GM12865 (cell line): ENCODE measurements around the gene ANXA2R.

ENCODE experiments used
- DNase-seq: peaks from one replicate; pipeline ENCODE4 v3.0.0; 2010; ENCODE audit warnings: low read depth
- H3K4me3 ChIP-seq: 2 replicates; pipeline ENCODE4 v1.5.1; 2011; ENCODE audit warnings: mild to moderate bottlenecking, low read depth, low read length, control low read depth
- CTCF ChIP-seq: IDR thresholded peaks from 2 replicates; pipeline ENCODE4 v1.5.1; 2011; ENCODE audit warnings: low read length, control low read depth, low read depth, inconsistent platforms; ENCODE audit not compliant: insufficient read depth; ENCODE audit errors: missing control alignments

ANXA2R gene

GRCh38 chr5:43020399-43020746 lies 19.7 kb downstream of the ANXA2R start:
- DNase-seq: no peak
- TF ChIP-seq CTCF: no peak
- H3K4me3 ChIP-seq: peak overlapping the region; percentile 62

DNA sequence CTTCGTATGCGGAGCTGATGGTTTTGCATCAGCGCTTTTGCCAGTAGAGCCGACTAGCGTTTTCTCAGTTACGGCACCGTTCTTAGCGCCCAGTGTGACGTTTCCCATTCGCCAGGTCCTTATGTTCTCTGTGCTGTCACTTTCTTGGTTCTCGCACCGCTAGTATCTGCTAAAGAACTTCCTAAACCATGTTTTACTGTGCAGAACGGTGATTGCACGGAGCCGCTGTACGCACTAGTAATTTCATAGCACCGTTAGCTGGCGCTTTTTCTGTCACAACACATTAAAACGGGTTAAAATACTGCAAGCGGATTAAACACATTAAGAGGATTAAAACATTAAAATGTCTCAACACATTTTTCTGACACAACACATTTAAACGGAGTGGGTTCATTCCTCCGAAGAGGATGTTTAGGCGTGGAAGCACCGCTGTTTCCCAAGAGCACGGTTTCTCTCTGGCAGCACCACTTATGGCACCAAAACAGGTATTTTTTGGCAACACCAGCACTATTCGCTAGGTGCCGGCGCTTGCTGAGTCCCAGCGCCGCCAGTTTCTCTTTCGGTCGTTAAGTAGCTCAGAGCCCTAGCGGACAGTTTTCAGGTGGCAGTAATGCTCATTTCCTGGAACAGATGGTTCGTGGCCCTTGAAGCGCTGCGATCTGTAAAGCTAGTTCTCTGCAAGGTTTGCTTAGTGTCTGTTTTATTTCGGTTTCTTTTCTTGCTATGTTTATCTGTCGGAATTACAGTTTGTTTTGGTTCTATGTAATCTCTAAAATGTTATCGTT lies 20.3 kb downstream of the ANXA2R start:
- H3K4me3 ChIP-seq: peak overlapping the region; percentile 62
- peak; percentile 57 for TF ChIP-seq CTCF
- peak; percentile 96 for DNase-seq

DNA sequence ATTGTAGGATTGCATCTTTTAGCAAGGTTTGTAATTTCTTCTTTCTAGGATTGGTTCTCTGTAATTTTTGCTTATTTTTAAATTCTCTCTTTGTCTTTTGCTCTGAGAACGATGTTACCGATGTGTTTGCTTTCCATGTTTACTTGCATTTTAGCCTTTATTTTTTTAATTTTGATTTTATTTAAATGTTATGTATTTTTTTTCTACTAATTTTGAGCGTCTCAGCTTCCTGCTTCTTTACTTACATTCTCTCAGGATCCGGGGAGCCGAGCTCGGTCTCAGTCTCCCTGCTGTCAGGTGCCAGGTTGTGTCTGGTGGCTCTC lies 20.9 kb downstream of the ANXA2R start:
- no peak for DNase-seq
- peak overlapping the region; percentile 62 for H3K4me3 ChIP-seq
- TF ChIP-seq CTCF: no peak

DNA sequence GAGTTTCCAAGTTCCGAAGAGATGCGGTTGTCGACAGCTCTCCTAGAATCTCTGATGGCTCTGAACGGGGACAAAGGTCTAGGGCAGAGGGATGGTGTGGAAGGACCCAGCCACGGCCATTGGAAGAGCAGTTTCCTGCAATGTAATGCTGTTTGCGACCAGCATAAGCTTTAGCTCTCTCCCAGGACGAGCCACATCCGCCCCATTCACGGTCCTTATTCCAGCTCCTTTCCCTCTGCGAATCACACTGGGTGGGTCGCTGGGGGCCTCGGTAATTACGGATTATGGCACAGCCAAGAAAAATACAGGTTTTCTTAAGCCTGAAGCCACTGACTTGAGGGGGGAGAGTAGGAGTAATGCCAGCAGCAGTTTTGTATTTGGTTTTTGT lies 22.7 kb downstream of the ANXA2R start:
- no peak for TF ChIP-seq CTCF
- H3K4me3 ChIP-seq: peak overlapping the region; percentile 88
- DNase-seq: peak; percentile 46

- no peak overlapping the region for H3K4me3 ChIP-seq
- no peak for TF ChIP-seq CTCF
- DNase-seq: no peak
Observed at GRCh38 chr5:43016217-43016779, 23.8 kb downstream of the ANXA2R start.

DNA sequence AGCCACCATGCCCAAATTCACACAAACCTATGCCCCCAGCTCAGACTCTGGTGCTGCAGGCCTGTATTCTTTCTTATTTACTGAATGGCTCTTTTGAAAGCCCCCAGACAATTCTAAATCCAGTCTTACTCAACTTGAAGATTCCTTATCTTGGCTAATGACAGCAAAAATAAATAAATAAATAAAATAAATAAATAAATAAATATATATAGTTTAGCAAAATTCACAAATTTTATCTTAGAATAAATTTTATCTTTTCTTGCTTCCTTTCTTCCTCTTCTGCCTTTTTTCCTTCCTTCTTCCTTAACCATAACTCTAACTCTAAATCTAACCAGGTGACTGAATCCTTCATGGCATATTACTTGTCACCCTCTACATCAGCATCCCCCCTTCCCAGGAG lies 25.6 kb downstream of the ANXA2R start:
- no peak overlapping the region for H3K4me3 ChIP-seq
- TF ChIP-seq CTCF: no peak
- DNase-seq: no peak

DNA sequence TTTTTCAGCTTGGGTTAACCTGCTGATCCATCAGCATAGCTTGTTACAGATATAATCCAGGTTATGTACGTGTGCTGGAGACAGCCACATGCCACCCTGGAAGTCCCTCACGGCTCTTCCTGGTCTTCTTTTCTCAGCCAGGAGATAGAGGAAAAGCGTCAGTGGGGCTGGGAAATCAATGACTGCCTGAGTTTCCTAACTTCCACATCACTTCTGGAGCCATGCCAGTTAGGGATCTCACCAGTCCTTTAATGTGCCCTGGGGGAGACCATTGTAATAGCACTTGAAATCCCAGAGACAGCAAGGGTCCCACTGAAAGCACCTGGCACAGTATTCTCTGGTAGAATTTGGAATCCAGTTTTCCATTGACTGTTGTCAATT lies 29.2 kb downstream of the ANXA2R start:
- peak overlapping the region; percentile 87 for H3K4me3 ChIP-seq
- no peak for DNase-seq
- no peak for TF ChIP-seq CTCF
